GM21390 (cell line): ENCODE results near the gene ZNF732.
"Not testable (repeated sequence)": the region's sequence is repeated elsewhere in the genome, so short reads cannot be mapped to it uniquely, and the experiment has no call there.

Experiments
- ATAC-seq: cut with Tn5 transposase; IDR thresholded peaks from one replicate; pipeline ENCODE4 v1.9.1; 2021; ENCODE audit not compliant: unreplicated experiment

Gene ZNF732

DNA sequence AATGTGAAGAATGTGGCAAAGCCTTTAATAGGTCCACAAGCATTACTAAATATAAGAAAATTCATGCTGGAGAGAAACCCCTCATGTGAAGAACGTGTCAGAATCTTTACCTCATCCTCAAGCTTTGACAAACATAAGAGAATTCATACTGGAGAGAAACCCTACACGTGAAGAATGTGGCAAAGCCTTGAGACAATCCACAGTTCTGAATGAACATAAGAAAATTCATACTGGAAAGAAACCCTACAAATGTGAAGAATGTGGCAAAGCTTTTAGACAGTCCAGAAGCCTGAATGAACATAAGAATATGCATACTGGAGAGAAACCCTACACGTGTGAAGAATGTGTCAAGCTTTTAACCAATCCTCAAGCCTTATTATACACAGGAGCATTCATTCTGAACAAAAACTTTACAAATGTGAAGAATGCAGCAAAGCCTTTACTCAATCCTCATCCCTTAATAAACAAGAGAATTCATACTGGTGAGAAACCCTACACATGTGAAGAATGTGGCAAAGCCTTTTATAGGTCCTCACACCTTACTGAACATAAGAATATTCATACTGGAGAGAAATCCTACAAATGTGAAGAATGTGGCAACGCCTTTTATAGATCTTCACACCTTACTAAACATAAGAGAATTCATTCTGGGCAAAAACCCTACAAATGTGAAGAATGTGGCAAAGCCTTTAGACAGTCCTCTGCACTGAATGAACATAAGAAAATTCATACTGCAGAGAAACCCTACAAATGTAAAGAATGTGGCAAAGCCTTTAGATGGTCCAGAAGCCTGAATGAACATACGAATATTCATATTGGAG is 51.1 kb downstream of the ZNF732 start:
- ATAC-seq = no peak

DNA sequence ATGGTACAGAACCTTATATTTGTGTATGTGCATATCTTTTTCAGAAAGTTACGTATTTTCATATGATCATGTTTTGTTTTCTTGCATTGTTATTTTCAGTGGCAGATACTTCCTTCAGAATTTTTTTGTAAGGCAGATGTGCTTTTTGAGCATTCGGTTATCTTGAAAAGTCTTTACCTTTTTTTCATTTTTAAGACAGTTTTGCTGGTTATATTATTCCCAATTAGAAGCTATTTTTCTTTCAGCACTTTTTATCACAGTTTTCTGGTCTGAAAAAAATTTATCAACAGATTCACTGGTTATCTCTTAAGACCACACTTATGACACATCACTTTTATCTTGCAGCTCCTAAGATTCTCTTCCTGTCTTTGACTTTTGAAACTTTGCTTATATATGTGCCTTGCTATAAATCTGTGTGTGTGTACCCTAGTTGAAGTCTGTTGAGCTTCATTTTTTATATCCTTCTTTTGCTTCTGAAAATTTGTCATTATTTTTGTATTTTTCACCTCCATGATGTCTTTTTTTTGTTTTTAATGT is 53.1 kb downstream of the ZNF732 start:
- ATAC-seq = no peak

DNA sequence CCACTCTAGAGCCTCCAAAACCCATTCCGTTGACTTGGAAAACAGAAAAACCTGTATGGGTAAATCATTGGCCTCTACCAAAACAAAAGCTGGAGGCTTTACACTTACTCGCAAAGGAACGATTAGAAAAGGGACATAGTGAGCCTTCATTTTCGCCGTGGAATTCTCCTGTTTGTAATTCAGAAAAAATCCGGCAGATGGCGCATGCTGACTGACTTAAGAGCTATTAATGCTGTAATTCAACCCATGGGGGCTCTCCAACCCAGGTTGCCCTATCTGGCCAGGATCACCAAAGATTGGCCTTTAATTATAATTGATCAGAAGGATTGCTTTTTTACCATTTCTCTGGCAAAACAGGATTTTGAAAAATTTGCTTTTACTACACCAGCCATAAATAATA is 60.8 kb downstream of the ZNF732 start:
- no peak for ATAC-seq

DNA sequence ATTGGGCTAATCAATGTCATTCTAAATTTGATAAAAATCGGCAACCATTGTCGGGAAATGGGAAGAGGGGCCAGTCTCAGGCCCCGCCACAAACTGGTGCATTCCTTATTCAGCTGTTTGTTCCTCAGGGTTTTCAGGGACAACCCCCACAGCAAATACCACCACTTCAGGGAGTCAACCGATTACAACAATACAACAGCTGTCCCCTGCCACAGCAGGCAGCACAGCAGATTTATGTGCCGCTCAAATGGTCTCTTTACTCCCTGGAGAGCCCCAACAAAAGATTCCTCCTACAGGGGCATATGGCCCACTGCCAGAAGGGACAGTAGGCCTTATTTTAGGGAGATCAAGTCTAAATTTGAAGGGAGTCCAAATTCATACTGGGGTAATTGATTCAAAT is 61.8 kb downstream of the ZNF732 start:
- ATAC-seq = no peak

DNA sequence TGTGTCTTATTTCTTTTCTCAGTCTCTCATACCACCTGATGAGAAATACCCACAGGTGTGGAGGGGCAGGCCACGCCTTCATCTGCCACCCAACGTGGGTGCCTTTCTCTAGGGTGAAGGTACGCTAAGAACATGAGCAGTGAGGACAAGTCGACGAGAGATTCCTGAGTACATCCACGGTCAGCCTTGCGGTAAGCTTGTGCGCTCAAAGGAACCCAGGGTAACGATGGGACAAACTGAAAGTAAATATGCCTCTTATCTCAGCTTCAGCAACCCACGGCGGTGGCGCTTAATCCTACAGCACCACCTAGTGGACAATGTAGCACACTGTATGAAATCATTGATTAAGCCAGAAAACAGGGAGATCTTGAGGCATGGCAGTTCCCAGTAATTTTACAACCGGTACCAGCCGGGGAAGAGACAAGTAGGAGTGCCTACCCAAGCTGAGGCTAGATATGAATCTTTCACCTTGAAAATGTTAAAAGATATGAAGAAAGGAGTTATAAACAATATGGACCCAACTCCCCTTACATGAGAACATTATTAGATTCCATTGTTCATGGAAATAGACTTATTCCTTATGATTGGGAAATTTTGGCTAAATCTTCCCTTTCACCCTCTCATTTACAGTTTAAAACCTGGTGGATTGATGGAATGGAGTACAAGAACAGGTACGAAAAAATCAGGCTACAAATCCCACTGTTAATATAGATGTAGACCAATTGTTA is 63.0 kb downstream of the ZNF732 start:
- no peak for ATAC-seq

DNA sequence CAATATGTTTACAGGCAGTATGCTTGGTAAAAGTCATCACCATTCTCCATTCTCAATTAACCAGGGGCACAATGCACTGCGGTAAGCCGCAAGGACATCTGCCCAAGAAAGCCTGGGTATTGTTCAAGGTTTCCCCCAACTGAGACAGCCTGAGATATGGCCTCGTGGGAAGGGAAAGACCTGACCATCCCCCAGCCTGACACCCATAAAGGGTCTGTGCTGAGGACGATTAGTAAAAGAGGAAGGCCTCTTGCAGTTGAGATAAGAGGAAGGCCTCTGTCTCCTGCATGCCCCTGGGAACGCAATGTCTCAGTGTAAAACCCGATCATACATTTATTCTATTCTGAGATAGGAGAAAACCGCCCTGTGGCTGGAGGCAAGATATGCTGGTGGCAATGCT is 63.9 kb downstream of the ZNF732 start:
- not testable (repeated sequence) for ATAC-seq

DNA sequence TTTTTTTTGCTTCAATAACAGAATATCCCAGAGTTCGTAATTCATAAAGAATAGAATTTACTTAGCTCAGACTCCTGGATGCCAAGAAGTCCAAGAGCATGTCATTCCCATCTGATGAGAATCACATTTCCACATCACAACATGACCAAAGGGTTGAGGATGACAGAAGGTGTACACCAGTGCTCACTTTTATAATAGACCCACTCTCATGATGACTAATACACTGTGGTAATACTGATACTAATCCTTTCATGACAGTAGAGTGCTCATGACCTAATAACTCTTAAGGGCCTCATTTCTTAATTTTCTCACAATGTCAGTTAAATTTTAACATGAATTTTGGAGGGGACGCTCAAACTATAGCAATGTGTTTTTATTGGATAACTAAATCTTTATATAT is 69.2 kb downstream of the ZNF732 start:
- ATAC-seq = no peak

DNA sequence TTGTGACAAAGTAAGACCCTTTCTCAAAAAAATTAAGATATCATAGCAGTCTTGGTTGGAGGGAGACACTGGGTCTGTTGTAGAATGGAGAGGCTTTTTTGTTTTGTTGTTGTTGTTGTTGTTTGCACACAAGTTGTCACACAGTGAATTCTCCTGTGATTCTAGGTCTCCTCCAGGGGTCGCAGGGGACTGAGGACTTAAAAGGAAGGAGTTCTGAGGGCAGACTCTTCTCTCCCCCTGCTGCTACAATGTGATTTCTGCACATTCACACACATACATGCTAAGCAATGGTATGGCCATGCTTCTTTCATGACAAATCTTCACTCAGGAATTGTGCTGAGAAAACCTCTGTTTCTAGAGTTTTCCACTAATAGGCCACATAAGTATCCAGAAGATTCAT is 71.1 kb downstream of the ZNF732 start:
- no peak for ATAC-seq

DNA sequence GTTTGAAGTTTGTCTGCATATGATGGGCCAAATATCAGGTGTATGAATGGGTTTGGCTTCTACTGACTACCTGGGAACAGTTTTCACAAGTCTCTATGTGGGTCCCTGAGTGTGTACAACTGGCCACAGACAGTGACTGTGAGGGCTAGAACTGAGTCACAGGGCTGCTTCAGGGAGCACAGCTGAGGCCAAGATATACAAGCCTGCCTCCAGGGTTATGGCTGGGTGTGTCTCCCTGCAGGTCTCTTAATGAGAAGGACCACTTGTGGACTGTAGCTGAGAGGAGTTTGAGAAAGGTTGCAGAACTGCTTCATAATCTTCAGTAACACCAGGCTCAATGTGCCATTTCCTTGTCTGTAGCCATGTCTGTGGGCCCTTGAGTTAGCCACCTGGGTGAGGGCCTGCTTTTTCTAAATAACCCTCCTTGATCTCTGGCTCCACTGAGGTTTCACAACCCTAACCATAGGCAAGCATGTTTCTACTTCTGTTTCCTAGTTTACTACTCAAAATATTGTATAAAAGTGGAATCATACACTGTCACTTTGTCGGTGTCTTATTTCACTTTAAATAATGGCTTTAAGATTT is 81.3 kb downstream of the ZNF732 start:
- ATAC-seq = no peak
